ENCODE measurements around the gene ANXA8.

The ANXA8 gene

GRCh38 chr10:47458466-47459154, 25.3 kb downstream of the ANXA8 start:
- ATAC-seq (ENCODE audit: insufficient read depth, low read depth) (no peak), DNase-seq (no peak)
- Histone ChIP-seq H3K4me1 (ENCODE audit: insufficient read depth, low read length) (no peaks in the 10 kb centered on the region), H4K20me1 (ENCODE audit: insufficient read depth, low read length) (no peaks in the 10 kb centered on the region), H3K4me3 (ENCODE audit: low read depth in 1 of 2, low read length in 2 of 2) (no peak overlapping the region), H3K4me2 (ENCODE audit: insufficient read depth, low read length) (no peak overlapping the region), H3K27me3 (ENCODE audit: insufficient read depth, low read length, poor library complexity) (peaks cover under 1% of the 10 kb centered on the region), H3K79me2 (ENCODE audit: insufficient read depth, low read length) (no peaks in the 10 kb centered on the region), H3K9ac (ENCODE audit: low read depth, low read length) (no peak overlapping the region), H3K27ac (ENCODE audit: low read length) (no peak overlapping the region), H2AFZ (ENCODE audit: low read depth, low read length) (no peak overlapping the region), H3K36me3 (ENCODE audit: insufficient read depth, low read length) (no peaks in the 10 kb centered on the region), H3K9me3 (ENCODE audit: insufficient read depth, low read length, severe bottlenecking) (no peaks in the 10 kb centered on the region)
- TF ChIP-seq EZH2 (IDR thresholded peaks at IDR 0.05; ENCODE audit: borderline replicate concordance, low read depth, low read length, severe bottlenecking) (no peak), CTCF (IDR thresholded peaks at IDR 0.05; ENCODE audit: borderline replicate concordance, extremely low read depth, low read length, poor library complexity, severe bottlenecking) (no peak)

- H4K20me1 ChIP-seq (ENCODE audit: insufficient read depth, low read length), result no peaks in the 10 kb centered on the region
- DNase-seq (no peak), ATAC-seq (ENCODE audit: insufficient read depth, low read depth) (no peak)
- H3K79me2 ChIP-seq (ENCODE audit: insufficient read depth, low read length), result no peaks in the 10 kb centered on the region
- no peaks in the 10 kb centered on the region for H3K9me3 ChIP-seq (ENCODE audit: insufficient read depth, low read length, severe bottlenecking)
- H3K36me3 ChIP-seq (ENCODE audit: insufficient read depth, low read length), result no peaks in the 10 kb centered on the region
- TF ChIP-seq EZH2 (IDR thresholded peaks at IDR 0.05; ENCODE audit: borderline replicate concordance, low read depth, low read length, severe bottlenecking), result no peak
- no peak for TF ChIP-seq CTCF (IDR thresholded peaks at IDR 0.05; ENCODE audit: borderline replicate concordance, extremely low read depth, low read length, poor library complexity, severe bottlenecking)
- no peak overlapping the region for H3K9ac ChIP-seq (ENCODE audit: low read depth, low read length)
- no peak overlapping the region for H3K4me2 ChIP-seq (ENCODE audit: insufficient read depth, low read length)
- H3K4me3 ChIP-seq (ENCODE audit: low read depth in 1 of 2, low read length in 2 of 2), result no peak overlapping the region
- H2AFZ ChIP-seq (ENCODE audit: low read depth, low read length), result no peak overlapping the region
- no peaks in the 10 kb centered on the region for H3K4me1 ChIP-seq (ENCODE audit: insufficient read depth, low read length)
- H3K27ac ChIP-seq (ENCODE audit: low read length), result no peak overlapping the region
- peaks cover 3% of the 10 kb centered on the region for H3K27me3 ChIP-seq (ENCODE audit: insufficient read depth, low read length, poor library complexity)
These were observed 26.1 kb downstream of the ANXA8 start for GRCh38 chr10:47457826-47458225.

- H4K20me1 ChIP-seq (ENCODE audit: insufficient read depth, low read length), result no peaks in the 10 kb centered on the region
- H3K27me3 ChIP-seq (ENCODE audit: insufficient read depth, low read length, poor library complexity), result peaks cover 3% of the 10 kb centered on the region
- H3K36me3 ChIP-seq (ENCODE audit: insufficient read depth, low read length), result no peaks in the 10 kb centered on the region
- no peak overlapping the region for H2AFZ ChIP-seq (ENCODE audit: low read depth, low read length)
- no peaks in the 10 kb centered on the region for H3K79me2 ChIP-seq (ENCODE audit: insufficient read depth, low read length)
- H3K4me3 ChIP-seq (ENCODE audit: low read depth in 1 of 2, low read length in 2 of 2), result no peak overlapping the region
- no peak for TF ChIP-seq CTCF (IDR thresholded peaks at IDR 0.05; ENCODE audit: borderline replicate concordance, extremely low read depth, low read length, poor library complexity, severe bottlenecking)
- TF ChIP-seq EZH2 (IDR thresholded peaks at IDR 0.05; ENCODE audit: borderline replicate concordance, low read depth, low read length, severe bottlenecking), result no peak
- no peak overlapping the region for H3K27ac ChIP-seq (ENCODE audit: low read length)
- H3K4me1 ChIP-seq (ENCODE audit: insufficient read depth, low read length), result no peaks in the 10 kb centered on the region
- no peak overlapping the region for H3K4me2 ChIP-seq (ENCODE audit: insufficient read depth, low read length)
- no peak for ATAC-seq (ENCODE audit: insufficient read depth, low read depth)
- no peaks in the 10 kb centered on the region for H3K9me3 ChIP-seq (ENCODE audit: insufficient read depth, low read length, severe bottlenecking)
- no peak for DNase-seq
- H3K9ac ChIP-seq (ENCODE audit: low read depth, low read length), result no peak overlapping the region
These were observed 26.4 kb downstream of the ANXA8 start for GRCh38 chr10:47457528-47457820.

All from DND-41 (cell line).